SK-N-SH (cell line): Measurements from ENCODE around the gene PPP2R5E.

Experiments used
- MAX ChIP-seq: IDR thresholded peaks from 2 replicates; pipeline ENCODE4 v1.4.0; 2012; ENCODE audit warnings: low read depth
- POLR2AphosphoS5 ChIP-seq: IDR thresholded peaks from 2 replicates; pipeline ENCODE4 v1.6.1; 2012; ENCODE audit warnings: low read depth, low read length
- TAF1 ChIP-seq: IDR thresholded peaks from 2 replicates; pipeline ENCODE4 v1.6.1; 2012; ENCODE audit warnings: low read depth, mild to moderate bottlenecking, low read length, moderate library complexity, borderline replicate concordance

- TF ChIP-seq TAF1, result no peak
- no peak for TF ChIP-seq MAX
- no peak for TF ChIP-seq POLR2AphosphoS5
These were observed 164.7 kb downstream of the PPP2R5E start for GRCh38 chr14:63378444-63378843.
